ENCODE measurements around the gene ARHGAP24. TPM values are rescaled to one million over a fixed set of nuclear protein-coding genes. Genes with fewer than 3 reads are reported as not detected.

ARHGAP24 gene
- total RNA-seq, 3 donors from 2014 or later = 20.6 to 60.2 (median 37.2) TPM

- no peak overlapping the region for H3K27ac ChIP-seq
- H3K36me3 ChIP-seq = no peaks in the 10 kb centered on the region
- no peaks in the 10 kb centered on the region for H3K4me1 ChIP-seq
- TF ChIP-seq POLR2AphosphoS5 (IDR thresholded peaks at IDR 0.05) (no peak), CTCF (IDR thresholded peaks at IDR 0.05) (no peak), POLR2A (IDR thresholded peaks at IDR 0.05) (no peak)
- intact Hi-C loops (cut with DNase I; ENCODE audit: low total_unique reads) = no loop called here
- no peaks in the 10 kb centered on the region for H3K27me3 ChIP-seq
- DNase-seq (ENCODE audit: low spot score in 2 of 2) = no peak
- peak overlapping the region in 2 of 3 donors; percentile 9 to 13 for H3K4me3 ChIP-seq
- H3K9me3 ChIP-seq = no peaks in the 10 kb centered on the region
Observed at GRCh38 chr4:85929961-85930665, 455.2 kb downstream of the ARHGAP24 start.

GRCh38 chr4:85932500-85933290 lies 457.7 kb downstream of the ARHGAP24 start:
- DNase-seq (ENCODE audit: low spot score in 2 of 2) = no peak
- TF ChIP-seq POLR2AphosphoS5 (IDR thresholded peaks at IDR 0.05) = no peak
- Histone ChIP-seq H3K4me1 (no peaks in the 10 kb centered on the region), H3K9me3 (no peaks in the 10 kb centered on the region), H3K27me3 (no peaks in the 10 kb centered on the region), H3K27ac (no peak overlapping the region), H3K4me3 (no peak overlapping the region), H3K36me3 (no peaks in the 10 kb centered on the region)
- intact Hi-C loops (cut with DNase I; ENCODE audit: low total_unique reads) = no loop called here

- TF ChIP-seq CTCF (IDR thresholded peaks at IDR 0.05) (no peak), POLR2AphosphoS5 (IDR thresholded peaks at IDR 0.05) (no peak), POLR2A (IDR thresholded peaks at IDR 0.05) (no peak)
- DNase-seq (ENCODE audit: low spot score in 2 of 2) = no peak
- Histone ChIP-seq H3K27ac (no peak overlapping the region), H3K27me3 (no peaks in the 10 kb centered on the region), H3K9me3 (no peaks in the 10 kb centered on the region), H3K4me3 (no peak overlapping the region), H3K36me3 (no peaks in the 10 kb centered on the region), H3K4me1 (no peaks in the 10 kb centered on the region)
- intact Hi-C loops (cut with DNase I; ENCODE audit: low total_unique reads) = no loop called here
Observed at GRCh38 chr4:85933291-85933640, 458.3 kb downstream of the ARHGAP24 start.

GRCh38 chr4:85937507-85937906 lies 462.6 kb downstream of the ARHGAP24 start:
- no peaks in the 10 kb centered on the region for H3K36me3 ChIP-seq
- H3K9me3 ChIP-seq = no peaks in the 10 kb centered on the region
- no peaks in the 10 kb centered on the region for H3K27me3 ChIP-seq
- H3K27ac ChIP-seq = no peak overlapping the region
- no peak for TF ChIP-seq POLR2A (IDR thresholded peaks at IDR 0.05)
- no peak for TF ChIP-seq POLR2AphosphoS5 (IDR thresholded peaks at IDR 0.05)
- no peak for TF ChIP-seq CTCF (IDR thresholded peaks at IDR 0.05)
- intact Hi-C loops (cut with DNase I; ENCODE audit: low total_unique reads) = loop anchor here (5.0 kb wide), 1 partner anchor 290 kb away; no protein-coding TSS in a partner anchor
- H3K4me1 ChIP-seq = no peaks in the 10 kb centered on the region
- no peak overlapping the region for H3K4me3 ChIP-seq
- no peak for DNase-seq (ENCODE audit: low spot score in 2 of 2)

GRCh38 chr4:85938062-85938461 lies 463.1 kb downstream of the ARHGAP24 start:
- H3K27me3 ChIP-seq = no peaks in the 10 kb centered on the region
- H3K4me3 ChIP-seq = no peak overlapping the region
- no peaks in the 10 kb centered on the region for H3K4me1 ChIP-seq
- no peaks in the 10 kb centered on the region for H3K36me3 ChIP-seq
- DNase-seq (ENCODE audit: low spot score in 2 of 2) = no peak
- no peak overlapping the region for H3K27ac ChIP-seq
- H3K9me3 ChIP-seq = no peaks in the 10 kb centered on the region
- intact Hi-C loops (cut with DNase I; ENCODE audit: low total_unique reads) = loop anchor here (5.0 kb wide), 1 partner anchor 291 kb away; no protein-coding TSS in a partner anchor
- TF ChIP-seq POLR2A (IDR thresholded peaks at IDR 0.05) (no peak), POLR2AphosphoS5 (IDR thresholded peaks at IDR 0.05) (no peak), CTCF (IDR thresholded peaks at IDR 0.05) (no peak)

All from breast epithelium (tissue), 4 donors.